HG03039 (cell line): ENCODE results near the gene OR7G2.
"Not testable (repeated sequence)": the region's sequence is repeated elsewhere in the genome, so short reads cannot be mapped to it uniquely, and the experiment has no call there.

Experiments used
- ATAC-seq: cut with Tn5 transposase; IDR thresholded peaks from one replicate; pipeline ENCODE4 v1.9.1; 2021; ENCODE audit warnings: mild to moderate bottlenecking, moderate library complexity; ENCODE audit not compliant: unreplicated experiment

Gene OR7G2

DNA sequence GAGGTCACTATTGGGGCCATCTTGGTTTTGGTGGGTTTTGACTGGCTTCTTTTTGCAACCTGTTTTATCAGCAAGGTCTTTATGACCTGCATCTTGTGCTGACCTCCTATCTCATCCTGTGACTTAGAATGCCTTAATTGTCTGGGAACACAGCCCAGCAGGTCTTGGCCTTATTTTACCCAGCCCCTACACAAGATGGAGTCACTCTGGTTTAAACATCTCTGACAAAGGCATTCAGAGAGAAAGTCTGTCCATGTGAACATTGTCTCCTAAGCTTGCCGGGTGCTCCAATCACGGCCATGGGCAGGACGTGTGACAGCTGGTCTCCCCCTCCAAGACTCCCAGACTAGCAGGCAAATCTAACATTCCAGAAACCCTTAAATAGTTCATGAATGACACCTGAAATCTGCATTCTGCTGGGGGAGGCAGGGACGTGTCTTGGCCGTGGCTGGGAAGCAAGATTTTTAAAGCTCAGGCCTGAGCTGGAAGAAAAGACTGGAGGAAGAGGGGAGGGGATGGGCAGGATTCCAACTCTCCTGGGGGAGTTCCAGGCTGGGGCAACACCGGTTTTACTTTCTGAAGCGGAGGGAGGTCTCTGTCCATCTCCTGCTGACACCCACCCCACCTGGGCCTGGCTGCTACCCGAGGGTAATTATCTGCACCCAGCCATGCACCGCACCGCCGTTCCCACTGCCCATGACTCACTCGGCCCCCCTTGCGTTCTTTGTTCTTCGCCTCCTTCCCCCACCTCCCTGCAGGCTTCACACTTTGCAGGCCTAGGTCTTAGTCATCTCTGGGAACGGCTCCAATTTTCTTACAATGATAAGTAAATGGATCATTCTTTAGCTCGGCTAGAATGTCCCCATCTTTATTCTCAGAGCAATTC lies 32.0 kb downstream of the OR7G2 start:
- no peak for ATAC-seq

DNA sequence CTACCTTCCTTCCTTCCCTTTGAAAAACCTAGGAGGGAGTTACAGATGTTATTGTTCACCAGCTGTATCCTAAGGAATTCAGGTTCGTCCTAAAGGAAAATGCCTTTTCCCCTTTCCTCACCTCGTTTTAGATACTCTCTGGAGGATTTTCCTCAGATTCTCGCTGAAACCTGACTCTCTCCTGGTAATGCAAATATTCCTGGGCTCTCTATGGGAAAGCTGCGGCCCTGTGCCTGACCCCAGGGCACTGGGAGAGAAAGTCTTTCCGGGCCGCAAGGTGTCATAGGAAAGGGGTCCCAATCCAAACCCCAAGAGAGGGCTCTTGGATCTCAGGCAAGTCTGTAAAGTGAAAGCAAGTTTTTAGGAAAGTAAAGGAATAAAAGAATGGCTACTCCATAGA lies 33.5 kb downstream of the OR7G2 start:
- ATAC-seq, result no peak

- ATAC-seq, result not testable (repeated sequence)
Observed at GRCh38 chr19:9071720-9072119, 35.6 kb downstream of the OR7G2 start.

- ATAC-seq, result no peak
Observed at GRCh38 chr19:9070066-9070465, 37.2 kb downstream of the OR7G2 start.

DNA sequence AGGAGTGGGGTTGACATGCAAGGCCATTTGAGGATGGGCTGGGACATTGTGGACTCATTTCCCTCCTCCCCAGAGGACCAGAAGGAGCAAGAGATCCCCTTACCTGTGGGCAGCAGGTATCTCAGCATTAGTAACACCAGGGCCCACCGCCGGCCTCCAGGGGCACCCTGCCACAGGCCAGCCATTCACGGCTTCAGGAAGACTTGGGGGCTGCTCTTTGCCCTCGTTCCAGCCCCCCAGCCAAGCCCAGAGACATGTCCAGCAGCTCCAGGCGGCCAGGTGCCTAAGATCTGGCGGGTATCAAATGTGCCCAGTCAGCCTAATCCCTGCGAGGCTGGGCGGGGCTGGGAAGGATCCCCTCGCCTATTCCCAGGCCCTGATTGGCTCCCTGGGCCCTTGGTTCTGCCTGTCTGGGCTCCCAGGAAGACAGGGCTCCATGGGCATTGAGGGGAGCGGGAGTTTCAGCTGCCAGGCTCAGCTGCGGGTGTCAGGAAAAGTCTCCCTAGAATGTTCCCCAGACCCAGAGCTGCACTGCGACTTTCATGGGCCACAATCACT lies 41.7 kb downstream of the OR7G2 start:
- no peak for ATAC-seq

DNA sequence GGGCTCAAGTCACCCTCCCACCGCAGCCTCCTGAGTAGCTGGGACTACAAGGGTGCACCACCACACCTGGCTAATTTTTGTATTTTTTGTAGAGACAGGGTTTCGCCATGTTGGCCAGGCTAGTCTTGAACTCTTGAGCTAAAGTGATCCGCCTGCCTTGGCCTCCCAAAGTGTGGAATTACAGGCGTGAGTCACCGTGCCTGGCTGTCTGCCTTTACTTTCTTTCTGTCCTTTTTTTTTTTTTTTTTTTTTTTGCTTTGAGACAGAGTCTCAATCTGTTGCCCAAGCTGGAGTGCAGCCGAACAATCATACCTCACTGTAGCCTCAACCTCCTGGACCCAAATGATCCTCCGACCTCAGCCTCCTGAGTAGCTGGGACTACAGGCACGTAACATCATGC lies 45.4 kb downstream of the OR7G2 start:
- ATAC-seq, result no peak

- ATAC-seq, result no peak
Observed at GRCh38 chr19:9060564-9061340, 46.5 kb downstream of the OR7G2 start.

DNA sequence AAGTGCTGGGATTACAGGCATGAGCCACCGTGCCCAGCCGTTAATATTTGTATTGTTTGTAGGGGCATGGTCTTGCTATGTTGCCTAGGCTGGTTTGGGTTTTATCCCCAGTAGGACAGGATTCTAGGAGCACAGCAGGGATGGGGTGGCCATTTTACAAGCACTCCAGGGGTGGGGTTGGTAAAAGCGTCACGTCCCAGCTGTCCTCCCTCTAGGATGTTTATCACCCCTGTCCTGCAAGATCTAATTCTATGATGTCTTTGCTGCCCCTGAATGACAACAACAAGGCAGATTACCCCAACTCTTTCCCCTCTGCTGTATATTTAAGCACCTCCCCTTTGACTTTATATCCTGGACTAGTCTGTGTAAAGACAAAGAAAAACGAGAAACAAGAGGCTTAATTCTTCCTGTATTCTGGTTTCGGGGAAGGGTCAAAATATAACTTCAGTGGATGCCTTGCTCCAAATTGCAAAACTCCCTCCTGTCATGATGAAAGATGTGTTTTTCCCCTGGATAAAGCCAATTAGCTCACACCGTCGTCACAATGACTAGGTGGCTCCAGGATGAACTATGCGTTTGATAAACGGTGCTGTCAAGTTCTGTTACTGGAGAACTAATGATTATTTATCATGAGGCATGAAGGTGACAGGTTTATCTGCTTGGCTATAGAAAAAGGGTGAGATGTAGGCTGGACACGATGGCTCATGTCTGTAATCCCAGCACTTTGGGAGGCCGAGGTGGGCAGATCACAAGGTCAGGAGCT lies 48.2 kb downstream of the OR7G2 start:
- ATAC-seq, result no peak

DNA sequence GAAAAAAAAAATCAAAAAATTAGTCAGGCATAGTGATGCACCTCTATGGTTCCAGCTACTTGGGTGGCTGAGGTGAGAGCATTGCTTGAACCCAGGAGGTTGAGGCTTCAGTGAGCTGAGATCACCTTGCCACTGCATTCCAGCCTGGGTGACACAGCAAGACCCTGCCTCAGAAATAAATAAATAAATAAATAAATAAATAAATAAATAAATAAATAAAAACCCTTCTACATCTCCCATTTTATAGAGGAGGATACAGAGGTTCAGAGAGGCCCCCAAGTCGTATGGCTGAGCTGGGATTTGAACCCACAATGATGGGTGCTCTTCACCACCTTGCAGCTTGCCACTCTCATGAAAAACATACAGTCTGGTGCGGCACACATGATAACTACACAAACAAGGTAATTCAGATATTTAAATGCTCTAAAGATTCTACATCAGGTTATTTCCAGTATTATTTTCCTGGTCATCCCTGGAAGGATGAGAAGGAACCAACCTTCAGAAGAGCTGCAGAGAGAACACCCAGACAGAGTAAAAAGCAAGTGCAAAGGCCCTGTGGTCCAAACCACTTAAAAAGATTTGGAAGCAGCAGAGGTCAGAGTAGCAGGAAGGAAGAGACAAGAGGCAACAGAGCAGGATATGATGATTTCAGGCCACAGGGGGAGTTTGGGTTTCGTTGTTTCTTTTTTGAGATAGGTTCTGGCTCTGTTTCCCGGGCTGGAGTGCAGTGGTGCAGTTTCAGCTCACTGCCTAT lies 49.6 kb downstream of the OR7G2 start:
- ATAC-seq, result no peak

DNA sequence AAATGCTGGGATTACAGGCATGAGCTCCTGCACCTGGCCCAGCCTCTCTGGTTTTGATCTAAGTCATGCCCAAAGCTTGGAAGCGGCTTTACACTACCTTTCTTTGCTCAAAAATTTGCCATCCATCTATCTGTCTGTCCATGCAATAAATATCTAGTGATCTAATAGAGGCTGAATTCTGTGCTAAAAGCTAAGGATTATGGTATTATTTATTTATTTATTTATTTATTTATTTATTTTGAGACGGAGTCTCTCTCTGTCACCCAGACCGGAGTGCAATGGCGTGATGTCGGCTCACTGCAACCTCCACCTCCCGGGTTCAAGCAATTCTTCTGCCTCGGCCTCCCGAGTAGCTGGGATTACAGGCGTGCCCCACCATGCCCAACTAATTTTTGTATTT lies 51.1 kb downstream of the OR7G2 start:
- not testable (repeated sequence) for ATAC-seq

- ATAC-seq, result no peak
Observed at GRCh38 chr19:9054765-9055164, 52.5 kb downstream of the OR7G2 start.

DNA sequence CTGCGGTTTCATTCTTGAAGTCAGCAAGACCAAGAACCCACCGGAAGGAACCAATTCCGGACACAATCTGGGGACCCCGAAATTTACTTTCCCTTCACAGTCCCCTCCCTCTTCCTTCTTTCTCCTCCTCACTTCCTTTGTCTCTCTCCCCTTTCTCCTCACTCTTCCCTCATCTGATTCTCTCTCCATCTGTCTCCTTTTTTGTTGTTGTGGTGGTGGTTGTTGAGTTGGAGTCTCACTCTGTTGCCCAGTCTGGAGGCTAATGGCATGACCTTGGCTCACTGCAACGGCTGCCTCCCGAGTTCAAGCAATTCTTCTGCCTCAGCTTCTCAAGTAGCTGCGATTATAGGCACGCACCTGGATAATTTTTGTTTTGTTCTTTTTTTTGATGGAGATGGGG lies 53.1 kb downstream of the OR7G2 start:
- ATAC-seq, result no peak

DNA sequence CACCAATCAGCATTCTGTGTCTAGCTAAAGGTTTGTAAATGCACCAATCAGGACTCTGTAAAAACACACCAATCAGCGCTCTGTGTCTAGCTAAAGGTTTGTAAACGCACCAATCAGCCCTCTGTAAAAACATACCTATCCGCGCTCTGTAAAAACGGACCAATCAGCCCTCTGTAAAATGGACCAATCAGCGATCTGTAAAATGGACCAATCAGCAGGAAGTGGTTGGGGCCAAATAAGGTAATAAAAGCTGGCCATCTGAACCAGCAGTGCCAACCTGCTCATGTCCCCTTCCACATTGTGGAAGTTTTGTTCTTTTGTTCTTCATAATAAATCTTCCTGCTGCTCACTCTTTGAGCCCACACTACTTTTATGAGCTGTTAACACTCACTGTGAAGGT lies 53.6 kb downstream of the OR7G2 start:
- ATAC-seq, result not testable (repeated sequence)

GRCh38 chr19:9052894-9053293 lies 54.4 kb downstream of the OR7G2 start:
- no peak for ATAC-seq
